H1 (cell line): ENCODE measurements around the gene TMEM125. TPM values are rescaled to one million over a fixed set of nuclear protein-coding genes. Genes with fewer than 3 reads are reported as not detected.

ENCODE experiments used
- CTCF ChIA-PET: fragments of 300-600 bp; sonication (Branson Sonifier 250); formaldehyde crosslinking; loops from one replicate; lab custom pipeline; 2021; ENCODE audit not compliant: partially characterized antibody; lab: Charles Lee
- POLR2A ChIA-PET: fragments of 300-600 bp; sonication (Branson Sonifier 250); formaldehyde crosslinking; loops from one replicate; lab custom pipeline; 2021; ENCODE audit warnings: inconsistent platforms; ENCODE audit not compliant: partially characterized antibody; lab: Charles Lee
- DNase-seq, 2 experiments: peaks; one replicate each; pipeline versions ENCODE4 v3.0.0 to v3.0.0-alpha.2; 2010 to 2022; ENCODE audit warnings: low spot score in 2 of 2, low read depth in 1 of 2, mixed read lengths in 1 of 2
- FAIRE-seq: peaks from 2 replicates; lab custom pipeline; 2011; peaks lifted over from hg19 to GRCh38; lab: Jason Lieb, UNC
- H2AFZ ChIP-seq: 2 replicates; pipeline ENCODE4 v1.8.1; 2012; ENCODE audit warnings: low read length, inconsistent platforms
- H2AK5ac ChIP-seq: 2 replicates; pipeline ENCODE4 v1.6.1; 2013; ENCODE audit warnings: low read depth, low read length
- H2BK120ac ChIP-seq: replicated peaks from 2 replicates; pipeline ENCODE3; 2013; ENCODE audit warnings: low read depth, low read length, inconsistent platforms
- H2BK12ac ChIP-seq: 2 replicates; pipeline ENCODE4 v1.6.1; 2013; ENCODE audit warnings: low read depth, low read length
- H2BK15ac ChIP-seq: 2 replicates; pipeline ENCODE4 v1.6.1; 2013; ENCODE audit warnings: low read length
- H2BK20ac ChIP-seq: 2 replicates; pipeline ENCODE4 v1.6.1; 2013; ENCODE audit warnings: low read length
- H2BK5ac ChIP-seq: 2 replicates; pipeline ENCODE4 v1.6.1; 2013; ENCODE audit warnings: low read depth, low read length
- H3K14ac ChIP-seq: 2 replicates; pipeline ENCODE4 v1.6.1; 2013; ENCODE audit warnings: inconsistent platforms; ENCODE audit not compliant: insufficient read length
- H3K18ac ChIP-seq: 2 replicates; pipeline ENCODE4 v1.6.1; 2013; ENCODE audit warnings: low read length; ENCODE audit errors: extremely low read depth
- H3K23ac ChIP-seq: 2 replicates; pipeline ENCODE4 v1.6.1; 2013; ENCODE audit warnings: inconsistent platforms; ENCODE audit not compliant: insufficient read length
- H3K23me2 ChIP-seq: 2 replicates; pipeline ENCODE4 v1.6.1; 2013; ENCODE audit warnings: low read depth, low read length
- H3K27ac ChIP-seq: 2 replicates; pipeline ENCODE4 v1.6.1; 2011; ENCODE audit warnings: low read depth, low read length, inconsistent platforms
- H3K27me3 ChIP-seq, 4 experiments: replicated peaks in 1 of 4; 1 replicate in 1 of 4; 2 replicates in 3 of 4; pipeline versions ENCODE4 v1.6.1 to v1.8.1; 2011 to 2013; ENCODE audit warnings: low read length in 3 of 4, mild to moderate bottlenecking in 3 of 4, inconsistent platforms in 2 of 4, mixed read lengths in 2 of 4, moderate library complexity in 1 of 4; ENCODE audit not compliant: control insufficient read depth in 3 of 4, insufficient read depth in 3 of 4; ENCODE audit errors: extremely low read depth in 1 of 4
- H3K36me3 ChIP-seq, 4 experiments: 2 replicates each; pipeline versions ENCODE4 v1.6.1 to v1.8.1; 2011 to 2013; ENCODE audit warnings: mild to moderate bottlenecking in 4 of 4, low read length in 3 of 4, moderate library complexity in 2 of 4, control low read depth in 1 of 4, inconsistent platforms in 1 of 4; ENCODE audit not compliant: insufficient read depth in 4 of 4, control insufficient read depth in 2 of 4
- H3K4ac ChIP-seq: replicated peaks from 2 replicates; pipeline ENCODE3; 2013; ENCODE audit warnings: low read length, low read depth, mixed read lengths, inconsistent platforms; ENCODE audit not compliant: insufficient read length
- H3K4me1 ChIP-seq, 4 experiments: replicated peaks in 1 of 4; 1 replicate in 1 of 4; 2 replicates in 3 of 4; pipeline versions ENCODE4 v1.6.1 to v1.8.1; 2011 to 2013; ENCODE audit warnings: low read length in 3 of 4, inconsistent platforms in 2 of 4, mixed read lengths in 1 of 4; ENCODE audit not compliant: insufficient read depth in 4 of 4, control insufficient read depth in 3 of 4
- H3K4me2 ChIP-seq, 2 experiments: 2 replicates each; pipeline versions ENCODE4 v1.6.1 to v1.8.1; 2011 to 2013; ENCODE audit warnings: low read depth in 2 of 2, low read length in 2 of 2, control low read depth in 1 of 2, inconsistent platforms in 1 of 2, mild to moderate bottlenecking in 1 of 2; ENCODE audit not compliant: insufficient read depth in 1 of 2
- H3K4me3 ChIP-seq, 4 experiments: fragments of 200-600, 300-600 bp in 1 of 4; sonication (generic), shearing (Covaris generic), sonication (Bioruptor Twin) in 1 of 4; 2 replicates each; pipeline versions ENCODE4 v1.5.1 to v1.8.1; 2011 to 2016; ENCODE audit warnings: low read length in 4 of 4, low read depth in 3 of 4, control low read depth in 2 of 4, inconsistent platforms in 2 of 4, mild to moderate bottlenecking in 2 of 4, mixed read lengths in 1 of 4, moderate library complexity in 1 of 4; ENCODE audit not compliant: insufficient read depth in 2 of 4; ENCODE audit errors: extremely low read depth in 1 of 4
- H3K56ac ChIP-seq: replicated peaks from 2 replicates; pipeline ENCODE3; 2013; ENCODE audit warnings: low read depth, mild to moderate bottlenecking, mixed read lengths, low read length, inconsistent platforms; ENCODE audit not compliant: insufficient read length
- H3K79me1 ChIP-seq: 2 replicates; pipeline ENCODE4 v1.6.1; 2013; ENCODE audit warnings: low read depth, low read length, control low read depth
- H3K79me2 ChIP-seq, 2 experiments: 2 replicates each; pipeline versions ENCODE4 v1.6.1 to v1.8.1; 2012 to 2013; ENCODE audit warnings: low read length in 2 of 2, mild to moderate bottlenecking in 2 of 2, inconsistent platforms in 1 of 2; ENCODE audit not compliant: insufficient read depth in 2 of 2, control insufficient read depth in 1 of 2
- H3K9ac ChIP-seq, 4 experiments: replicated peaks in 1 of 4; 1 replicate in 1 of 4; 2 replicates in 3 of 4; pipeline versions ENCODE4 v1.6.1 to v1.8.1; 2011 to 2013; ENCODE audit warnings: low read depth in 3 of 4, low read length in 3 of 4, control low read depth in 2 of 4, mild to moderate bottlenecking in 2 of 4, moderate library complexity in 2 of 4, inconsistent platforms in 1 of 4; ENCODE audit errors: extremely low read depth in 1 of 4
- H3K9me3 ChIP-seq, 2 experiments: 2 replicates each; pipeline versions ENCODE4 v1.6.1 to v1.8.1; 2012 to 2013; ENCODE audit warnings: mild to moderate bottlenecking in 2 of 2, moderate library complexity in 2 of 2, control low read depth in 1 of 2, inconsistent platforms in 1 of 2, low read depth in 1 of 2, low read length in 1 of 2, mixed read lengths in 1 of 2; ENCODE audit not compliant: insufficient read depth in 2 of 2
- H4K20me1 ChIP-seq, 2 experiments: replicated peaks in 1 of 2; 2 replicates each; pipeline versions ENCODE3 to v1.8.1; 2011 to 2013; ENCODE audit warnings: inconsistent platforms in 2 of 2, low read length in 2 of 2, mild to moderate bottlenecking in 1 of 2; ENCODE audit not compliant: insufficient read depth in 2 of 2, control insufficient read depth in 1 of 2
- H4K5ac ChIP-seq: 2 replicates; pipeline ENCODE4 v1.6.1; 2013; ENCODE audit warnings: low read length, low read depth, mixed read lengths, inconsistent platforms; ENCODE audit not compliant: insufficient read length
- H4K8ac ChIP-seq: 2 replicates; pipeline ENCODE4 v1.8.0; 2013; ENCODE audit warnings: mild to moderate bottlenecking, moderate library complexity, low read length, inconsistent platforms; ENCODE audit not compliant: insufficient read depth; ENCODE audit errors: extremely low read depth
- H4K91ac ChIP-seq: replicated peaks from 2 replicates; pipeline ENCODE3; 2013; ENCODE audit warnings: low read length, mixed read lengths, inconsistent platforms; ENCODE audit not compliant: insufficient read length
- CBX5 ChIP-seq: fragments of 300-800, 300-1000 bp; sonication (generic); IDR thresholded peaks from 2 replicates; pipeline ENCODE4 v1.7.1; 2016; ENCODE audit warnings: antibody characterized with exemption, low read length, low read depth
- CBX8 ChIP-seq: fragments of 300-800, 300-1000 bp; sonication (generic); IDR thresholded peaks from 2 replicates; pipeline ENCODE4 v1.7.1; 2016; ENCODE audit warnings: low read depth, low read length, borderline replicate concordance
- WGBS, 2 experiments: shearing (Covaris generic) in 1 of 2; methylation state at CpG; one replicate each; pipeline versions ENCODE4 v1.1.6 to v1.1.7; 2013 to 2015; ENCODE audit warnings: low lambda C conversion rate in 2 of 2, mixed read lengths in 2 of 2, inconsistent platforms in 1 of 2, low coverage in 1 of 2, missing lambda C conversion rate in 1 of 2; ENCODE audit not compliant: insufficient replicate concordance in 2 of 2, insufficient coverage in 1 of 2, insufficient read length in 1 of 2; ENCODE audit errors: extremely low coverage in 1 of 2, missing lambda C conversion rate in 1 of 2; 5-methylcytosine and 5-hydroxymethylcytosine counted together
- polyA plus RNA-seq, 7 experiments: library from polyadenylated mRNA; depleted of rRNA in 3 of 7; stranded (reverse) in 5 of 7; unstranded in 2 of 7; fragments of >200 nt in 5 of 7; fragments of 200-250 nt in 2 of 7; gene quantifications; 1 replicate in 5 of 7; 2 replicates in 1 of 7; 4 replicates in 1 of 7; pipeline versions ENCODE4 v1.2.1 to v1.2.3, GENCODE V29; 2011 to 2013; ENCODE audit warnings: missing spikeins in 2 of 7, mixed read lengths in 2 of 7
- total RNA-seq: library from RNA; stranded (reverse); fragmentation: NEBNext Ultra II Directional; extraction: Animal tissue kit (Norgen Biotek cat#: 25700); gene quantifications from 2 replicates; pipeline ENCODE4 v1.2.1, GENCODE V29; 2021

Gene TMEM125
- total and polyA plus RNA-seq, 2 of the 8 experiments (the other 6 are each of a cell fraction or from before 2014, with no cell fraction given): 26.5 to 46.7 TPM

DNA sequence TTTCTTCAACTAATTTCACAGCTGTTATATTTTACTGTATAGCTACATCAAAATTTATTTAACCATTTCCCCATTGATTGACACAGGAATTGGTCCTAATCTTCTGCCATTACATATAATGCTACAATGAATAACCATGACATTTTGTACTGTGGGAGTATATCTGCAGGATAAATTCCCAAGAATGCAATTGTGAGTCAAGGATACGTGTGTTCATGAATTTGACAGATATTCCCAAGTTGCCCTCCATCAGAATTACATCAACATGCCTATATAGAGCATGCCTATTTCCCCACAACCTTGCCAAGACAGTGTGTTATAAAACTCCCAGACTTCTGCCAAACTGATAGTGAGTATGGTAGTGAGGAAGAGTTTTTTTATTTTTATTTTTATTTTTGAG, 28.3 kb downstream of the TMEM125 start:
- H3K4me1 ChIP-seq: peaks cover 1 to 8% (median 6%) of the 10 kb centered on the region in 4 experiments; a peak in 5 of 7 replicates

More for the DNA sequence above, 28.3 kb downstream of the TMEM125 start:
- FAIRE-seq: no peak
- H2BK5ac ChIP-seq: no peak overlapping the region
- no peak overlapping the region for H2BK120ac ChIP-seq
- H4K91ac ChIP-seq: no peak overlapping the region
- no peak overlapping the region for H3K27ac ChIP-seq
- CTCF ChIA-PET: interaction anchor here (1.5 kb wide), 1 partner anchor 18 kb away, joined by 3 read pairs; no protein-coding TSS in a partner anchor
- H2AK5ac ChIP-seq: no peak overlapping the region
- no peak overlapping the region for H3K4me3 ChIP-seq
- no peak overlapping the region for H3K4ac ChIP-seq
- no peak overlapping the region for H2BK20ac ChIP-seq
- DNase-seq: no peak
- H3K23me2 ChIP-seq: no peaks in the 10 kb centered on the region; the same call in 1 of the 2 replicates
- no peaks in the 10 kb centered on the region for H3K79me2 ChIP-seq
- 94% methylated on average over 1 of the region's 1 CpG; no CpG with 5 or more reads in 1 of the 2 experiments for WGBS, 2 experiments
- no peak overlapping the region for H3K23ac ChIP-seq
- H3K9ac ChIP-seq: no peak overlapping the region
- no peaks in the 10 kb centered on the region for H4K20me1 ChIP-seq
- no peaks in the 10 kb centered on the region for H3K79me1 ChIP-seq
- no peak overlapping the region for H2BK12ac ChIP-seq
- no peak overlapping the region for H2AFZ ChIP-seq
- POLR2A ChIA-PET: interaction anchor here (0.7 to 1.4 kb wide), 2 partner anchors 13 to 26 kb away, joined by 3 read pairs; no protein-coding TSS in a partner anchor
- H3K36me3 ChIP-seq: no peaks in the 10 kb centered on the region
- H4K5ac ChIP-seq: no peak overlapping the region
- H3K9me3 ChIP-seq: no peaks in the 10 kb centered on the region
- no peak overlapping the region for H2BK15ac ChIP-seq
- no peak overlapping the region for H3K14ac ChIP-seq
- H3K56ac ChIP-seq: no peak overlapping the region
- no peaks in the 10 kb centered on the region for H3K27me3 ChIP-seq
- H3K18ac ChIP-seq: no peak overlapping the region
- H3K4me2 ChIP-seq: no peak overlapping the region
- H4K8ac ChIP-seq: no peak overlapping the region
- TF ChIP-seq CBX8 (no peak), CBX5 (no peak)
